DOHH2 (cell line): ENCODE measurements around the gene FTCD.

Experiments used
- H3F3A ChIP-seq: fragments of 200-600 bp; sonication (generic), shearing (Covaris generic); 2 replicates; pipeline ENCODE4 v1.6.0; 2016; ENCODE audit warnings: antibody characterized with exemption, mild to moderate bottlenecking; ENCODE audit not compliant: control insufficient read depth, insufficient read depth
- H3K27ac ChIP-seq: fragments of 200-600 bp; sonication (generic); 2 replicates; pipeline ENCODE4 v1.5.1; 2014; ENCODE audit warnings: low read depth, mild to moderate bottlenecking, low read length, moderate library complexity
- H3K27me3 ChIP-seq: fragments of 200-600 bp; sonication (generic); 2 replicates; pipeline ENCODE4 v1.6.1; 2014; ENCODE audit warnings: mild to moderate bottlenecking, low read length, mixed read lengths; ENCODE audit not compliant: control insufficient read depth
- H3K36me3 ChIP-seq: fragments of 200-600 bp; sonication (generic); 2 replicates; pipeline ENCODE4 v1.6.1; 2014; ENCODE audit warnings: mild to moderate bottlenecking, low read length, moderate library complexity, mixed read lengths; ENCODE audit not compliant: control insufficient read depth
- H3K4me1 ChIP-seq: fragments of 200-600 bp; sonication (generic); 2 replicates; pipeline ENCODE4 v1.6.1; 2014; ENCODE audit warnings: mild to moderate bottlenecking, low read length, mixed read lengths; ENCODE audit not compliant: control insufficient read depth
- H3K4me2 ChIP-seq: fragments of 200-600 bp; sonication (generic); 2 replicates; pipeline ENCODE4 v1.6.0; 2014; ENCODE audit warnings: mild to moderate bottlenecking, low read length, moderate library complexity
- H3K4me3 ChIP-seq: fragments of 200-600 bp; sonication (generic); 2 replicates; pipeline ENCODE4 v1.5.1; 2014; ENCODE audit warnings: mild to moderate bottlenecking, low read length, mixed read lengths
- H3K79me2 ChIP-seq: fragments of 200-600 bp; sonication (generic); 2 replicates; pipeline ENCODE4 v1.6.1; 2014; ENCODE audit warnings: mild to moderate bottlenecking, low read length, mixed read lengths; ENCODE audit not compliant: control insufficient read depth
- H3K9me2 ChIP-seq: fragments of 200-600 bp; sonication (generic); replicated peaks from 2 replicates; pipeline ENCODE4 v1.6.1; 2014; ENCODE audit warnings: mild to moderate bottlenecking, low read length, mixed read lengths; ENCODE audit not compliant: control insufficient read depth
- H3K9me3 ChIP-seq: fragments of 200-600 bp; sonication (generic); 2 replicates; pipeline ENCODE4 v1.6.1; 2014; ENCODE audit warnings: antibody characterized with exemption, low read length, mixed read lengths; ENCODE audit not compliant: control insufficient read depth, insufficient read depth
- H4K20me1 ChIP-seq: fragments of 200-600 bp; sonication (generic); 2 replicates; pipeline ENCODE4 v1.6.0; 2014; ENCODE audit warnings: low read depth, mild to moderate bottlenecking, antibody characterized with exemption, low read length, moderate library complexity; ENCODE audit not compliant: control insufficient read depth, insufficient read depth
- EZH2phosphoT487 ChIP-seq: fragments of 200-600 bp; sonication (generic); IDR thresholded peaks from 2 replicates; pipeline ENCODE4 v1.6.1; 2017; ENCODE audit warnings: borderline replicate concordance, mild to moderate bottlenecking, antibody characterized with exemption, low read length, moderate library complexity, mixed read lengths
- TF ChIP-seq, protein P1 (sequence below): fragments of 200-600 bp; sonication (generic); IDR thresholded peaks from one replicate; pipeline ENCODE4 v1.5.1; 2014; ENCODE audit warnings: antibody characterized with exemption, mild to moderate bottlenecking, low read depth, low read length; ENCODE audit not compliant: poor library complexity, severe bottlenecking

Gene FTCD

DNA sequence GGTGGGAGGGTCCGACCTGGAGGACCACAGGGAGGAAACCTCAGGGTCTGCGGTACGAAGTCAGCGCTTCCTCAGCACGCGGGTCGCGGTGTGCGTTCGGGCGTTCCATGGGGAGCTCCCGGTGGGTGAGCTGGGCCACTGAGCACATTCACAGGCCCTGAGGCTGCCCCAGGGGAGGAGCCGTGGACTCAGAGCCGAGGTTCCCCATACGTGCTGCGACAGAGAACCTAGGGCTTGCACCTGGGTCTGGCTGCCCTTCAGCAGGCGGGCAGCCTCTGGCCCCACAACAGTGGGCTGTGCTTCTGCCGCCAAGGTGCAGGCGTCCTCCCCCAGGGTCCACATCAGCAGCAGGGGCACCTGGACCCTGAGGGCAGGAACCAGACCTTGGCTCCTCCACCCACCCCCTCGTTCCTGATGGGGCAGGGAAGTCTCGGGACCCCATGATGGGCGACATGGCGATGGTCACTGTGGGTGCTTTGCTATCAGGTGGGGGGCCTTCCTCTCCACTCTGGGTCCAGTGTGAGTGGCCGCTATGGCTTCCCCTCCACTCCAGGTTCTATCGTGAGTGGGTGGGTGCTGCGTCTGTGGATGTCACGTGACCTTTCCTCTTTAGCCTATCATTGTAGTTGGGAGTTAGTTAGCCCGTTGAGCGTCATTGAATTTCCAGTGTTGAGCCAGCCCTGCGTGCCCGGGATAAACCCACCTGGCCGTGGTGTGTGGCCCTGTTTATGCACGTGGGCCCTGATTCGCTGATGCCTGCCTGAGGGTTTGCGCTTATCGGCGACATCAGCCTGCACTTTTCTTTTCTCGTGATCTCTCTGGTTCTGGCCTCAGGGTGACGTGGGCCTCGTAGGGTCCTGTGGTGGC lies 27.9 kb downstream of the FTCD start:
- TF ChIP-seq, protein P1, sequence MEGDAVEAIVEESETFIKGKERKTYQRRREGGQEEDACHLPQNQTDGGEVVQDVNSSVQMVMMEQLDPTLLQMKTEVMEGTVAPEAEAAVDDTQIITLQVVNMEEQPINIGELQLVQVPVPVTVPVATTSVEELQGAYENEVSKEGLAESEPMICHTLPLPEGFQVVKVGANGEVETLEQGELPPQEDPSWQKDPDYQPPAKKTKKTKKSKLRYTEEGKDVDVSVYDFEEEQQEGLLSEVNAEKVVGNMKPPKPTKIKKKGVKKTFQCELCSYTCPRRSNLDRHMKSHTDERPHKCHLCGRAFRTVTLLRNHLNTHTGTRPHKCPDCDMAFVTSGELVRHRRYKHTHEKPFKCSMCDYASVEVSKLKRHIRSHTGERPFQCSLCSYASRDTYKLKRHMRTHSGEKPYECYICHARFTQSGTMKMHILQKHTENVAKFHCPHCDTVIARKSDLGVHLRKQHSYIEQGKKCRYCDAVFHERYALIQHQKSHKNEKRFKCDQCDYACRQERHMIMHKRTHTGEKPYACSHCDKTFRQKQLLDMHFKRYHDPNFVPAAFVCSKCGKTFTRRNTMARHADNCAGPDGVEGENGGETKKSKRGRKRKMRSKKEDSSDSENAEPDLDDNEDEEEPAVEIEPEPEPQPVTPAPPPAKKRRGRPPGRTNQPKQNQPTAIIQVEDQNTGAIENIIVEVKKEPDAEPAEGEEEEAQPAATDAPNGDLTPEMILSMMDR: no peak
- TF ChIP-seq EZH2phosphoT487: no peak

DNA sequence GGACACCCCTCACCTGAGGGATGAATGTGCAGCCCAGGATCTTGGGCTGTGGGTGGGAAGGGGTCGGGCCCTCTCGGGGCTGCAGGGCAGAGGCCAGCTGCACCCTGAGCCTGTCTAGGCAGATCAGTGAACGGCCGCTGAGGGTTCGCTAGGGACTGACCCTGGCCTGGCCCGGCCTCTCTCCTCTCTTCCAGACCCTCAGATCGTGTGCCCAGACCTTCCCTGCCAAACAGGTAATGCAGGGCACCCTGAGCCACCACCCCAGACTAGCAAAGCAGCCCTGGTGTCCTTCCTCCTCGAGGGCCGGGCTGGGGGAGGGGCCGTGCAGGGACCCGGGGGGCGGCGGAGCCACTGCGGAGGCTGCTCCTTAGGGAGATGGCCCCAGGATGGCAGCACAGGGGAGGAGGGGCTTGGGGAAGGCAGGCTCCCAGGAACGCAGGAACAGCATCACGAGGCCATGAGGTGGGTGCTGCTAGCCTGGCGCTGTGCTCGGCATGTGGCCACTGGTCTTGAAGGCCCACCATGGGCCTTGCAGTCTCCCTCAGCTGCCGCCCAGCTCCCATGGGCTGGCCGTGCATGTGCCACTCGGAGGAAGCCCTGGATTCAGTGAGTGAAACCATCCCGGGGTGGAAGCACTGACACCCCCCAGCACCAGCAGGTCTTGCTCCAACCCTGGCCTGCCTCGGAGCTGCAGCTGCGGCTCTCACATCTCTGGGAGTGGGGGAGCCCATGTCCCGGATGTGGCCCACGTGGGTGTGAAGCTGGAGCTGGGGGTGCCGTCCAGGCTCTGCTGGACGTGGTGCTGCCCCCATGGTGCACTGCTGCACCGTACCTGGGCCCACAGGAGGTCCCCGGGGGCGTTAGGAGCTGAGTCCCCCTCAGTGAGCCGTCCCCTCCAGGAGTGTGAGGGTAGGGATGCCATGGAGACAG lies 28.8 kb downstream of the FTCD start:
- H3F3A ChIP-seq: no peaks in the 10 kb centered on the region
- H3K79me2 ChIP-seq: no peaks in the 10 kb centered on the region
- no peak overlapping the region for H3K4me3 ChIP-seq
- H4K20me1 ChIP-seq: no peaks in the 10 kb centered on the region
- H3K4me2 ChIP-seq: no peak overlapping the region
- H3K4me1 ChIP-seq: no peaks in the 10 kb centered on the region
- TF ChIP-seq EZH2phosphoT487: no peak
- TF ChIP-seq, protein P1: no peak
- peaks cover 16% of the 10 kb centered on the region; the same call in 1 of the 2 replicates for H3K9me3 ChIP-seq
- no peaks in the 10 kb centered on the region for H3K36me3 ChIP-seq
- H3K9me2 ChIP-seq: no peaks in the 10 kb centered on the region
- no peak overlapping the region for H3K27ac ChIP-seq
- H3K27me3 ChIP-seq: no peaks in the 10 kb centered on the region

More for the DNA sequence above, 27.9 kb downstream of the FTCD start:
- H3K4me2 ChIP-seq: no peak overlapping the region
- no peaks in the 10 kb centered on the region for H3K27me3 ChIP-seq
- no peaks in the 10 kb centered on the region for H3F3A ChIP-seq
- H3K4me3 ChIP-seq: no peak overlapping the region
- no peak overlapping the region for H3K27ac ChIP-seq
- no peaks in the 10 kb centered on the region for H3K79me2 ChIP-seq
- H3K36me3 ChIP-seq: no peaks in the 10 kb centered on the region
- H3K9me2 ChIP-seq: no peaks in the 10 kb centered on the region
- H3K4me1 ChIP-seq: no peaks in the 10 kb centered on the region
- peaks cover 11% of the 10 kb centered on the region; the same call in 1 of the 2 replicates for H3K9me3 ChIP-seq
- no peaks in the 10 kb centered on the region for H4K20me1 ChIP-seq

DNA sequence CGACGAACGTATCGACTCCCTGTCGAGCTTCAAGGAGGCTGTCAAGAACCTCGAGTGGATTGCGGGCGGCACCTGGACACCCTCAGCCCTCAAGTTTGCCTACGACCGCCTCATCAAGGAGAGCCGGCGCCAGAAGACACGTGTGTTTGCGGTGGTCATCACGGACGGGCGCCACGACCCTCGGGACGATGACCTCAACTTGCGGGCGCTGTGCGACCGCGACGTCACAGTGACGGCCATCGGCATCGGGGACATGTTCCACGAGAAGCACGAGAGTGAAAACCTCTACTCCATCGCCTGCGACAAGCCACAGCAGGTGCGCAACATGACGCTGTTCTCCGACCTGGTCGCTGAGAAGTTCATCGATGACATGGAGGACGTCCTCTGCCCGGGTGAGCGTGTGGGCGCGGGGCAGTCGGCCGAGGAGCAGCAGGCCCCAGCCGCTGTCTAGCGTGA lies 29.5 kb downstream of the FTCD start:
- Histone ChIP-seq H3K27ac (no peak overlapping the region), H3K27me3 (no peaks in the 10 kb centered on the region), H3K9me3 (peaks cover 17% of the 10 kb centered on the region; the same call in 1 of the 2 replicates), H3K4me1 (no peaks in the 10 kb centered on the region), H3K79me2 (no peaks in the 10 kb centered on the region), H3K4me2 (no peak overlapping the region), H4K20me1 (no peaks in the 10 kb centered on the region), H3K9me2 (no peaks in the 10 kb centered on the region), H3K36me3 (no peaks in the 10 kb centered on the region), H3F3A (no peaks in the 10 kb centered on the region), H3K4me3 (no peak overlapping the region)
- TF ChIP-seq, protein P1: no peak
- TF ChIP-seq EZH2phosphoT487: no peak
